K562 (cell line): ENCODE data around the gene EGFL7. TPM values are rescaled to one million over a fixed set of nuclear protein-coding genes. Genes with fewer than 3 reads are reported as not detected.

Experiments
- ATAC-seq: fragments of 200-7000 bp; cut with Tn5 transposase; 3 replicates; pipeline ENCODE4 v1.9.1; 2020; ENCODE audit warnings: moderate library complexity
- BruUV-seq: library from RNA; stranded (reverse); fragments of 400-500 nt; replicated peaks from 2 replicates; lab custom pipeline; 2021; lab: Mats Ljungman, UMichigan
- CTCF ChIA-PET: fragments of 300-600 bp; formaldehyde crosslinking; extraction: SDS; loops from one replicate; lab custom pipeline; 2021; ENCODE audit warnings: low intra/inter-chr PET ratio; lab: Yijun Ruan, JAX
- POLR2A ChIA-PET: fragments of 300-600, 350-650 bp; sonication (Branson Sonifier 250); formaldehyde crosslinking; extraction: SDS; loops from one replicate; lab custom pipeline; 2021; ENCODE audit warnings: antibody characterized with exemption, inconsistent platforms; lab: Yijun Ruan, JAX
- DNase-seq, 4 experiments: peaks; one replicate each; pipeline versions ENCODE4 v3.0.0 to v3.0.0-alpha.2; 2011 to 2018; ENCODE audit warnings: low spot score in 3 of 4, mixed read lengths in 3 of 4; ENCODE audit errors: extremely low read depth in 1 of 4
- FAIRE-seq: peaks from 2 replicates; lab custom pipeline; 2011; peaks lifted over from hg19 to GRCh38; lab: Jason Lieb, UNC
- H2AFZ ChIP-seq: 2 replicates; pipeline ENCODE4 v1.6.0; 2011; ENCODE audit warnings: low read depth, low read length, control low read depth, inconsistent platforms
- H3K27ac ChIP-seq: fragments of 200-600 bp; 3 replicates; pipeline ENCODE4 v1.8.0; 2011; ENCODE audit warnings: low read depth, mild to moderate bottlenecking, control low read depth, inconsistent platforms, low read length, moderate library complexity, mixed read lengths; ENCODE audit errors: extremely low read depth
- H3K27me3 ChIP-seq, 2 experiments: fragments of 300-600 bp in 1 of 2; 2 replicates in 1 of 2; 3 replicates in 1 of 2; pipeline versions ENCODE4 v1.6.0 to v1.8.0; 2011; ENCODE audit warnings: inconsistent platforms in 2 of 2, low read length in 2 of 2, mild to moderate bottlenecking in 1 of 2, mixed read lengths in 1 of 2, moderate library complexity in 1 of 2; ENCODE audit not compliant: control insufficient read depth in 2 of 2, insufficient read depth in 2 of 2
- H3K36me3 ChIP-seq: fragments of 300-600 bp; 3 replicates; pipeline ENCODE4 v1.8.0; 2011; ENCODE audit warnings: mild to moderate bottlenecking, low read length, inconsistent platforms; ENCODE audit not compliant: control insufficient read depth, insufficient read depth
- H3K4me1 ChIP-seq, 2 experiments: fragments of 200-600 bp in 1 of 2; replicated peaks in 1 of 2; 2 replicates in 1 of 2; 3 replicates in 1 of 2; pipeline versions ENCODE4 v1.5.1 to v1.8.0; 2011; ENCODE audit warnings: inconsistent platforms in 2 of 2, low read length in 2 of 2, mild to moderate bottlenecking in 1 of 2, mixed read lengths in 1 of 2, moderate library complexity in 1 of 2; ENCODE audit not compliant: control insufficient read depth in 2 of 2, insufficient read depth in 2 of 2
- H3K4me2 ChIP-seq: 2 replicates; pipeline ENCODE4 v1.6.1; 2011; ENCODE audit warnings: low read length, control low read depth, inconsistent platforms, mixed read lengths; ENCODE audit not compliant: insufficient read depth
- H3K4me3 ChIP-seq: fragments of 200-600 bp; sonication (generic), shearing (Covaris generic); 2 replicates; pipeline ENCODE4 v1.5.1; 2016; ENCODE audit warnings: control low read depth, inconsistent platforms
- H3K79me2 ChIP-seq: fragments of 200-600 bp; 3 replicates; pipeline ENCODE4 v1.8.0; 2011; ENCODE audit warnings: low read length, inconsistent platforms; ENCODE audit not compliant: control insufficient read depth, insufficient read depth
- H3K9ac ChIP-seq, 2 experiments: 2 replicates each; pipeline versions ENCODE4 v1.6.0 to v1.6.1; 2011; ENCODE audit warnings: low read depth in 2 of 2, low read length in 2 of 2, control low read depth in 1 of 2, inconsistent platforms in 1 of 2, mild to moderate bottlenecking in 1 of 2, mixed read lengths in 1 of 2; ENCODE audit not compliant: insufficient read depth in 1 of 2
- H3K9me1 ChIP-seq: one replicate; pipeline ENCODE4 v1.6.0; 2011; ENCODE audit warnings: inconsistent platforms, mild to moderate bottlenecking, low read length, moderate library complexity; ENCODE audit not compliant: control insufficient read depth, insufficient read depth
- H3K9me3 ChIP-seq: replicated peaks from 2 replicates; pipeline ENCODE4 v1.5.1; 2011; ENCODE audit warnings: low read depth, low read length, inconsistent platforms; ENCODE audit not compliant: control insufficient read depth, insufficient read depth
- H4K20me1 ChIP-seq: replicated peaks from 2 replicates; pipeline ENCODE4 v1.6.1; 2011; ENCODE audit warnings: low read length, inconsistent platforms, mixed read lengths; ENCODE audit not compliant: control insufficient read depth, insufficient read depth
- EWSR1 ChIP-seq: fragments of 450-650 bp; IDR thresholded peaks from 2 replicates; pipeline ENCODE4 v1.6.1; 2018; ENCODE audit warnings: borderline replicate concordance, mild to moderate bottlenecking, low read depth, moderate library complexity; ENCODE audit not compliant: partially characterized antibody
- GATA2 ChIP-seq: sonication (generic); formaldehyde crosslinking; IDR thresholded peaks from 2 replicates; pipeline ENCODE4 v1.4.0; 2020; ENCODE audit warnings: mild to moderate bottlenecking, missing genetic modification reagents
- PBX2 ChIP-seq, 2 experiments: IDR thresholded peaks in 1 of 2; conservative IDR thresholded peaks in 1 of 2; 2 replicates each; pipeline ENCODE4 v1.6.1; 2016; ENCODE audit warnings: low read depth in 2 of 2, mild to moderate bottlenecking in 1 of 2, missing compliant biosample characterization in 1 of 2, missing genetic modification characterization in 1 of 2, moderate library complexity in 1 of 2
- POLR2G ChIP-seq: fragments of 200-400 bp; formaldehyde crosslinking; IDR thresholded peaks from 2 replicates; pipeline ENCODE4 v1.6.1; 2017; ENCODE audit warnings: low read depth, mild to moderate bottlenecking, antibody characterized with exemption, low read length, moderate library complexity
- SIX5 ChIP-seq, 2 experiments: IDR thresholded peaks; 2 replicates each; pipeline ENCODE4 v1.6.1; 2011; ENCODE audit warnings: low read length in 2 of 2, borderline replicate concordance in 1 of 2, low read depth in 1 of 2, mild to moderate bottlenecking in 1 of 2, moderate library complexity in 1 of 2; ENCODE audit not compliant: insufficient read depth in 1 of 2
- ZNF696 ChIP-seq: fragments of 250-450 bp; sonication (Bioruptor Pico); conservative IDR thresholded peaks from 2 replicates; pipeline ENCODE4 v1.4.0; 2020; ENCODE audit warnings: mild to moderate bottlenecking, moderate library complexity
- WGBS: fragments of 100-300 bp; shearing (Covaris generic); methylation state at CpG from one replicate; pipeline ENCODE4 v1.1.6; 2016; ENCODE audit warnings: low coverage, mixed read lengths; ENCODE audit not compliant: insufficient coverage; ENCODE audit errors: missing lambda C conversion rate; 5-methylcytosine and 5-hydroxymethylcytosine counted together
- in situ Hi-C: fragments of 300-500 bp; cut with MboI; formaldehyde crosslinking; loops from 4 replicates; pipeline ENCODE4 v1.15.0; 2018; ENCODE audit warnings: inconsistent platforms, mixed read lengths
- intact Hi-C: fragments of 100-400 bp; cut with micrococcal nuclease; formaldehyde crosslinking; loops from 2 replicates; pipeline ENCODE4 v1.14.2; 2022
- polyA plus RNA-seq, 8 experiments: library from polyadenylated mRNA; depleted of rRNA in 4 of 8; stranded (reverse) in 5 of 8; unstranded in 3 of 8; fragments of >200 nt; fragmentation: Nextera tagmentation in 2 of 8; fragmentation: Illumina TruSeq in 1 of 8; extraction: Ambion mirVana in 2 of 8; extraction: Trizol in 1 of 8; gene quantifications; 2 replicates each; pipeline versions ENCODE4 v1.2.1 to v1.2.3, GENCODE V29; 2011 to 2014; ENCODE audit warnings: inconsistent platforms in 1 of 8, missing spikeins in 1 of 8
- total RNA-seq, 7 experiments: library from RNA; depleted of rRNA in 6 of 7; stranded (reverse); fragments of >200 nt in 6 of 7; fragmentation: Illumina TruSeq in 2 of 7; extraction: Trizol in 2 of 7; gene quantifications; 2 replicates each; pipeline versions ENCODE4 v1.2.1 to v1.2.3, GENCODE V29; 2011 to 2021; ENCODE audit warnings: low replicate concordance in 1 of 7

Gene EGFL7
- total and polyA plus RNA-seq, 9 of the 15 experiments (the other 6 are each of a cell fraction or from before 2014, with no cell fraction given) = 1.5 to 286 (median 55.5) TPM

GRCh38 chr9:136616307-136616635 is 46.4 kb upstream of the EGFL7 start:
- DNase-seq (no peak), FAIRE-seq (no peak), ATAC-seq (no peak)
- 66% methylated on average over 8 of the region's 12 CpGs for WGBS
- BruUV-seq = no TSS peak
- intact Hi-C loops = no loop called here
- Histone ChIP-seq H2AFZ (no peak overlapping the region), H3K9ac (no peak overlapping the region), H3K27me3 (no peaks in the 10 kb centered on the region), H3K36me3 (no peaks in the 10 kb centered on the region), H3K4me3 (no peak overlapping the region), H3K9me1 (no peaks in the 10 kb centered on the region), H3K27ac (no peak overlapping the region), H4K20me1 (0 out of 2 replicates have a peak, but pooled peaks cover 6% of the 10 kb centered on the region), H3K79me2 (no peaks in the 10 kb centered on the region), H3K4me2 (no peak overlapping the region), H3K4me1 (peaks cover 23 to 75% of the 10 kb centered on the region in 2 experiments; a peak in 4 of 5 replicates), H3K9me3 (no peaks in the 10 kb centered on the region)
- TF ChIP-seq ZNF696 (CRISPR knock-in tag) = no peak
- no peak for TF ChIP-seq PBX2 (CRISPR knock-in tag; IDR thresholded peaks at IDR 0.05; ENCODE audit: low read depth)
- no peak for TF ChIP-seq PBX2 (tag; conservative IDR thresholded peaks at IDR 0.05; ENCODE audit: low read depth)
- TF ChIP-seq POLR2G = peak; percentile 23; the same call in 1 of the 2 replicates
- TF ChIP-seq EWSR1 = no peak
- TF ChIP-seq SIX5 (IDR thresholded peaks at IDR 0.05; ENCODE audit: borderline replicate concordance in 1 of 2, insufficient read depth in 1 of 2, low read depth in 1 of 2, low read length in 2 of 2) = no peak
- TF ChIP-seq GATA2 (CRISPR knock-in tag) = no peak
- in situ Hi-C loops = no loop called here
- CTCF ChIA-PET = interaction anchor here (2.0 kb wide), 1 partner anchor 127 kb away, joined by 6 read pairs; no protein-coding TSS in a partner anchor
- POLR2A ChIA-PET = no interaction called here
